ENCODE measurements around the gene TMEFF1. TPM values are rescaled to one million over a fixed set of nuclear protein-coding genes. Genes with fewer than 3 reads are reported as not detected.

Gene TMEFF1, protein sequence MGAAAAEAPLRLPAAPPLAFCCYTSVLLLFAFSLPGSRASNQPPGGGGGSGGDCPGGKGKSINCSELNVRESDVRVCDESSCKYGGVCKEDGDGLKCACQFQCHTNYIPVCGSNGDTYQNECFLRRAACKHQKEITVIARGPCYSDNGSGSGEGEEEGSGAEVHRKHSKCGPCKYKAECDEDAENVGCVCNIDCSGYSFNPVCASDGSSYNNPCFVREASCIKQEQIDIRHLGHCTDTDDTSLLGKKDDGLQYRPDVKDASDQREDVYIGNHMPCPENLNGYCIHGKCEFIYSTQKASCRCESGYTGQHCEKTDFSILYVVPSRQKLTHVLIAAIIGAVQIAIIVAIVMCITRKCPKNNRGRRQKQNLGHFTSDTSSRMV
- total RNA-seq = under 1 TPM in 2 of 6 experiments, not detected in 4; 0.09 to 0.24 TPM
- long read RNA-seq = 0 reads

DNA sequence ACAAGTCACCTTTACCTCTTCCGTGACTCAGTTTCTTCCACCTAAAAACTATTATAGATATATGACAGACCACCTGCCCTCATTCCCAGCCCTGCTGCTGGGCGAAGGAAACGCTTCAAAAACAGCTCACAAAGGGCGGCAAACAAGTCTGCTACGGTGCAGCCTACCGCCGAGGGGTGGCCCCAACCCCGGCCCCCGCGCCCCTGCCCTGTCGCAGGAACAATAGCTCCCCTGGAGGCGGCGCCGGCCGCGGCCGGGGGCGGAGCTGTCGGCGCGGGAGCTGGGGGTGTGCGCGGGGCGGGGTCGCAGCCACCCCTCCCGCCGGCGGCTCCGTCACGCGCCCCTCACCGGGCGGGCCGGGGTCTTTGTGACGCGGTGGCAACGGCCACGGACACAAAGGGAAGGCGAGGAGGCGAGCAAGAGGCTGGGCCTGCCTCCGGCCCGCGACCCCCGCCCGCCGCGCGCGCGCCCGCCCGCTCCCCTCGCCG is at the start of gene TMEFF1:
Gene TMEFF1, plus strand, starts transcription at position 362 of the 488 bp plus-strand sequence. CDS start 396 bp downstream, outside the sequence.
- 32% methylated on average over 4 of the region's 54 CpGs for WGBS (ENCODE audit: insufficient coverage, low coverage, low lambda C conversion rate, missing lambda C conversion rate)

DNA sequence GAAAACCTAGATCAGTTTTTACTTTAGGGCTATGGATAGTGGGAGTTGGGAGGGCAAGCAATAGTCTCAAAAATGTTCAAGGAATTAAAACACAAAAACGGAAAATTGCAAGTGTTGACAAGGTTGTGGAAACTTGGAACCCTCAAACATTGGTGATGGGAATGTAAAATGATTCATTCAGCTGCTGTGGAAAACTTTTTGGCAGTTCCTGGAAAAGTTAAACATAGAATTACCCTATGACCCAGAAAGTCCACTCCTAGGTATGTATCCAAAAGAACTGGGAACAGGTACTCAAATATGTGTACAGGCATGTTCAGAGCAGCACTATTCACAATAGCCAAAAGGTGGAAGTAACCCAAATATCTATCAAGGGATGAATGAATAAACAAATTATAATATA is 47.2 kb upstream of the TMEFF1 start:
- intact Hi-C loops (cut with DNase I) = no loop called here
- peak overlapping the region; percentile 70 to 81 (median 71) for H3K27ac ChIP-seq
- H3K36me3 ChIP-seq = no peaks in the 10 kb centered on the region
- H3K9me3 ChIP-seq = no peaks in the 10 kb centered on the region
- ATAC-seq (peak; percentile 45 to 78 (median 64)), DNase-seq (no peak)
- TF ChIP-seq POLR2A (IDR thresholded peaks at IDR 0.05) = peak; percentile 40
- TF ChIP-seq, protein P1, sequence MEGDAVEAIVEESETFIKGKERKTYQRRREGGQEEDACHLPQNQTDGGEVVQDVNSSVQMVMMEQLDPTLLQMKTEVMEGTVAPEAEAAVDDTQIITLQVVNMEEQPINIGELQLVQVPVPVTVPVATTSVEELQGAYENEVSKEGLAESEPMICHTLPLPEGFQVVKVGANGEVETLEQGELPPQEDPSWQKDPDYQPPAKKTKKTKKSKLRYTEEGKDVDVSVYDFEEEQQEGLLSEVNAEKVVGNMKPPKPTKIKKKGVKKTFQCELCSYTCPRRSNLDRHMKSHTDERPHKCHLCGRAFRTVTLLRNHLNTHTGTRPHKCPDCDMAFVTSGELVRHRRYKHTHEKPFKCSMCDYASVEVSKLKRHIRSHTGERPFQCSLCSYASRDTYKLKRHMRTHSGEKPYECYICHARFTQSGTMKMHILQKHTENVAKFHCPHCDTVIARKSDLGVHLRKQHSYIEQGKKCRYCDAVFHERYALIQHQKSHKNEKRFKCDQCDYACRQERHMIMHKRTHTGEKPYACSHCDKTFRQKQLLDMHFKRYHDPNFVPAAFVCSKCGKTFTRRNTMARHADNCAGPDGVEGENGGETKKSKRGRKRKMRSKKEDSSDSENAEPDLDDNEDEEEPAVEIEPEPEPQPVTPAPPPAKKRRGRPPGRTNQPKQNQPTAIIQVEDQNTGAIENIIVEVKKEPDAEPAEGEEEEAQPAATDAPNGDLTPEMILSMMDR (IDR thresholded peaks at IDR 0.05) = no peak
- H3K27me3 ChIP-seq = no peaks in the 10 kb centered on the region
- peaks cover 0 to 13% (median 0%) of the 10 kb centered on the region in 4 donors for H3K4me1 ChIP-seq
- WGBS (ENCODE audit: insufficient coverage, low coverage, low lambda C conversion rate, missing lambda C conversion rate) = 11% methylated on average over 1 of the region's 1 CpG
- peak overlapping the region in 1 of 3 donors; percentile 82 for H3K4me3 ChIP-seq

More for the DNA sequence above, at the start of gene TMEFF1:
- TF ChIP-seq, protein P1 (IDR thresholded peaks at IDR 0.05) = peak in 1 of 4 donors; percentile 6
- no peak for TF ChIP-seq POLR2A (IDR thresholded peaks at IDR 0.05)
- Histone ChIP-seq H3K9me3 (no peaks in the 10 kb centered on the region), H3K4me3 (peak within 1 kb of the TSS; percentile 25 to 43 (median 30)), H3K27me3 (no peaks in the 10 kb centered on the region), H3K27ac (no peak within 1 kb of the TSS), H3K36me3 (no peaks in the 10 kb centered on the region), H3K4me1 (peaks cover 0 to 3% (median 0%) of the 10 kb centered on the region in 4 donors)
- peak in 1 of 3 donors; percentile 37 for DNase-seq
- peak; percentile 24 to 66 (median 36) for ATAC-seq
- intact Hi-C loops (cut with DNase I) = no loop called here

DNA sequence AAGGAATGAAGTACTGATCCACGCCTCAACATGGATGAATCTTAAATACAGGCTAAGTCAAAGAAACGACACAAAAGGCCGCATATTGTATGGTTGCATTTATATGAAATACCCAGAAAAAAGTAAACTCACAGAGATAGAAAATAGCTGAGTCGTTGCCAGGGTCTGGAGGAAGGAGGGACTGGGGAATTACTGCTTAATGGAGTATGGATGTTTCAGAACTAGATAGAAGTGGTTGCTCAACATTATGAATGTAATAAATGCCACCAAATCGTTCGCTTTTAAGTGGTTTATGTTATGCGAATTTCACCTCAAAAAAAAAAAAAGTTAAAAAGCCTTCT is 46.8 kb upstream of the TMEFF1 start:
- Histone ChIP-seq H3K36me3 (no peaks in the 10 kb centered on the region), H3K27ac (peak overlapping the region; percentile 70 to 81 (median 71)), H3K9me3 (no peaks in the 10 kb centered on the region), H3K27me3 (no peaks in the 10 kb centered on the region), H3K4me1 (peaks cover 0 to 13% (median 0%) of the 10 kb centered on the region in 4 donors), H3K4me3 (peak overlapping the region in 2 of 3 donors; percentile 43 to 82)
- peak in 3 of 4 donors; percentile 1 to 2 (median 2) for ATAC-seq
- no peak for DNase-seq
- WGBS (ENCODE audit: insufficient coverage, low coverage, low lambda C conversion rate, missing lambda C conversion rate) = 22% methylated on average over 7 of the region's 7 CpGs
- intact Hi-C loops (cut with DNase I) = no loop called here
- TF ChIP-seq, protein P1 (IDR thresholded peaks at IDR 0.05) = no peak
- no peak for TF ChIP-seq POLR2A (IDR thresholded peaks at IDR 0.05)

DNA sequence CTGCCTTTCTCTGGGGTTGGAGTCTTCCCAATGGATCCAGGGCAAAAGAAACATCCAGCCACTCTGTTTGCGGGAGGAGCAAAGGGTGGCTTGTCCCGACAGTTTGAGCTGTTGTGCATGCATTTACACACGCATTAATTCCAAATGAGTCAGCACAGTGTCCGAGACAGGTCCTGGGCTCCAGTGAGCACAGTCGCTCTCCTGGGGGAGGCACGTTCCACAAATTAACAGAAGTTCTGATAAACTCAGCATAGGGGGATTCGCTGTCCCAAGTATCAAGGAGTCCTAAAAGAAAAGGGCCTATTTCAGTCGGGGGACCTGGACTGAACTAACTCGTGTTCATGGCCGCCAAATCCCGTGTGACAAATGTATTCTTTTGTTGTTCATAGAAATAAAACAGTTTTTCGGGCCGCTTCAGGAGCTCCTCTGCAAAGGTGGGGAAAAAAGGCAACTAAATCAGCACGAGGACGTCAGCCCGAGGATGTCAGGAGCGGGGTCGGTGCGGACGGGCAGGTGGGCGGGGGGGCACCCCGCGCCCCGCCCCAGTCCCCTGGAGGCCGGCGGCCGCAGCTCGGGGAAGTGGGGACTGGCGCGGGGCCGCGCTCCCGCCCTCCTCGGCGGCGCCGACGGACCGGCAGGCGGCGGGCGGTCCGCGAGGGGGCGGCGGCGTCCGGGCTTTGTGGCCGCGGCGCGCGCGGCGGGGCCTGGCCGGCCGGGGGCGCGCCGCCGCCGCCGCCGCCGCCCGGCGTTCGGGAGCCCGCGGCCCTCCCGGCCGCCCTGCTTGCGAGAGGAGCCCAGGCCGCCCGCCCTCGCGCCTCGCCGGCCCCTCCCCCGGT is 46.2 kb upstream of the TMEFF1 start, which contains the start of gene MSANTD3:
Gene MSANTD3, plus strand, starts transcription at position 614 of the 836 bp plus-strand sequence. CDS start 14,796 bp downstream, outside the sequence.
- ATAC-seq (peak; percentile 80 to 88 (median 84)), DNase-seq (peak; percentile 71 to 80 (median 80))
- Histone ChIP-seq H3K9me3 (no peaks in the 10 kb centered on the region), H3K27ac (peak within 1 kb of the TSS; percentile 70 to 92 (median 71)), H3K36me3 (no peaks in the 10 kb centered on the region), H3K4me1 (peaks cover 0 to 13% (median 0%) of the 10 kb centered on the region in 4 donors), H3K4me3 (peak within 1 kb of the TSS; percentile 64 to 82 (median 77)), H3K27me3 (no peaks in the 10 kb centered on the region)
- TF ChIP-seq, protein P1 (IDR thresholded peaks at IDR 0.05) = peak in 2 of 4 donors; percentile 22 to 37
- peak; percentile 82 for TF ChIP-seq POLR2A (IDR thresholded peaks at IDR 0.05)
- intact Hi-C loops (cut with DNase I) = no loop called here
- WGBS (ENCODE audit: insufficient coverage, low coverage, low lambda C conversion rate, missing lambda C conversion rate) = 0% methylated on average over 13 of the region's 80 CpGs

Measured in right lobe of liver (tissue), 6 donors.